ENCODE measurements around the gene RP2. TPM values are rescaled to one million over a fixed set of nuclear protein-coding genes. Genes with fewer than 3 reads are reported as not detected.

The RP2 gene
- 1 to 10 TPM; 6.5 to 6.6 TPM for total RNA-seq

GRCh38 chrX:46836701-46837557, at the start of gene RP2:
RP2 (plus strand) TSS chrX:46837043; CDS start chrX:46837101, 58 bp downstream.
- Mint-ChIP-seq H3K9me3 (no peaks in the 10 kb centered on the region), H3K4me1 (peaks cover 7% of the 10 kb centered on the region), H3K27me3 (no peaks in the 10 kb centered on the region)

GRCh38 chrX:46788902-46789301, 47.9 kb upstream of the RP2 start:
- Mint-ChIP-seq H3K27me3 (no peaks in the 10 kb centered on the region), H3K9me3 (no peaks in the 10 kb centered on the region), H3K4me1 (peaks cover 15% of the 10 kb centered on the region), H3K4me3 (no peak overlapping the region), H3K27ac (no peak overlapping the region), H3K36me3 (no peaks in the 10 kb centered on the region)
- no peak for DNase-seq

More at GRCh38 chrX:46836701-46837557, at the start of gene RP2:
- peak within 1 kb of the TSS; percentile 92 for H3K27ac Mint-ChIP-seq
- H3K4me3 Mint-ChIP-seq = peak within 1 kb of the TSS; percentile 92
- no peaks in the 10 kb centered on the region for H3K36me3 Mint-ChIP-seq
- DNase-seq = peak; percentile 90

GRCh38 chrX:46791927-46792809, 44.7 kb upstream of the RP2 start:
- no peaks in the 10 kb centered on the region for H3K36me3 Mint-ChIP-seq
- no peaks in the 10 kb centered on the region for H3K9me3 Mint-ChIP-seq
- DNase-seq = peak; percentile 5

GRCh38 chrX:46792810-46793188, 44.0 kb upstream of the RP2 start:
- Mint-ChIP-seq H3K4me1 (peaks cover 15% of the 10 kb centered on the region), H3K36me3 (no peaks in the 10 kb centered on the region), H3K27ac (peak overlapping the region; percentile 34), H3K4me3 (no peak overlapping the region), H3K9me3 (no peaks in the 10 kb centered on the region), H3K27me3 (no peaks in the 10 kb centered on the region)
- DNase-seq = no peak

More at GRCh38 chrX:46791927-46792809, 44.7 kb upstream of the RP2 start:
- H3K4me1 Mint-ChIP-seq = peaks cover 15% of the 10 kb centered on the region
- H3K4me3 Mint-ChIP-seq = no peak overlapping the region
- H3K27ac Mint-ChIP-seq = peak overlapping the region; percentile 34
- H3K27me3 Mint-ChIP-seq = no peaks in the 10 kb centered on the region

GRCh38 chrX:46793386-46794143, 43.3 kb upstream of the RP2 start:
- H3K4me3 Mint-ChIP-seq = no peak overlapping the region
- no peaks in the 10 kb centered on the region for H3K27me3 Mint-ChIP-seq
- H3K36me3 Mint-ChIP-seq = no peaks in the 10 kb centered on the region
- peaks cover 15% of the 10 kb centered on the region for H3K4me1 Mint-ChIP-seq
- no peak for DNase-seq
- H3K27ac Mint-ChIP-seq = no peak overlapping the region
- no peaks in the 10 kb centered on the region for H3K9me3 Mint-ChIP-seq

GRCh38 chrX:46796574-46797191, 40.2 kb upstream of the RP2 start:
- no peaks in the 10 kb centered on the region for H3K36me3 Mint-ChIP-seq
- no peaks in the 10 kb centered on the region for H3K27me3 Mint-ChIP-seq
- H3K27ac Mint-ChIP-seq = no peak overlapping the region
- H3K4me3 Mint-ChIP-seq = no peak overlapping the region
- DNase-seq = peak; percentile 56
- H3K9me3 Mint-ChIP-seq = no peaks in the 10 kb centered on the region
- peaks cover 15% of the 10 kb centered on the region for H3K4me1 Mint-ChIP-seq

- Mint-ChIP-seq H3K27ac (no peak overlapping the region), H3K4me3 (no peak overlapping the region), H3K27me3 (no peaks in the 10 kb centered on the region), H3K9me3 (no peaks in the 10 kb centered on the region), H3K4me1 (no peaks in the 10 kb centered on the region), H3K36me3 (no peaks in the 10 kb centered on the region)
- no peak for DNase-seq
Measured at GRCh38 chrX:46803140-46803539, 33.7 kb upstream of the RP2 start.

GRCh38 chrX:46805270-46805669, 31.6 kb upstream of the RP2 start:
- Mint-ChIP-seq H3K4me1 (no peaks in the 10 kb centered on the region), H3K27me3 (peaks cover 5% of the 10 kb centered on the region), H3K9me3 (no peaks in the 10 kb centered on the region), H3K4me3 (no peak overlapping the region), H3K27ac (no peak overlapping the region), H3K36me3 (no peaks in the 10 kb centered on the region)
- DNase-seq = no peak

- no peaks in the 10 kb centered on the region for H3K36me3 Mint-ChIP-seq
Measured at GRCh38 chrX:46811121-46811520, 25.7 kb upstream of the RP2 start.

GRCh38 chrX:46812445-46812844, 24.4 kb upstream of the RP2 start:
- no peaks in the 10 kb centered on the region for H3K36me3 Mint-ChIP-seq
- H3K4me1 Mint-ChIP-seq = no peaks in the 10 kb centered on the region
- H3K9me3 Mint-ChIP-seq = no peaks in the 10 kb centered on the region
- H3K27ac Mint-ChIP-seq = no peak overlapping the region
- DNase-seq = no peak
- H3K4me3 Mint-ChIP-seq = no peak overlapping the region
- peaks cover 5% of the 10 kb centered on the region for H3K27me3 Mint-ChIP-seq

More at GRCh38 chrX:46811121-46811520, 25.7 kb upstream of the RP2 start:
- peaks cover 5% of the 10 kb centered on the region for H3K27me3 Mint-ChIP-seq
- no peak overlapping the region for H3K4me3 Mint-ChIP-seq
- no peak for DNase-seq
- no peak overlapping the region for H3K27ac Mint-ChIP-seq
- no peaks in the 10 kb centered on the region for H3K9me3 Mint-ChIP-seq
- H3K4me1 Mint-ChIP-seq = no peaks in the 10 kb centered on the region

GRCh38 chrX:46814966-46815365, 21.9 kb upstream of the RP2 start:
- no peak overlapping the region for H3K27ac Mint-ChIP-seq
- H3K27me3 Mint-ChIP-seq = no peaks in the 10 kb centered on the region
- no peak for DNase-seq
- no peak overlapping the region for H3K4me3 Mint-ChIP-seq
- H3K36me3 Mint-ChIP-seq = no peaks in the 10 kb centered on the region
- no peaks in the 10 kb centered on the region for H3K9me3 Mint-ChIP-seq
- no peaks in the 10 kb centered on the region for H3K4me1 Mint-ChIP-seq

GRCh38 chrX:46819136-46819535, 17.7 kb upstream of the RP2 start:
- no peak overlapping the region for H3K27ac Mint-ChIP-seq
- H3K27me3 Mint-ChIP-seq = no peaks in the 10 kb centered on the region
- no peak overlapping the region for H3K4me3 Mint-ChIP-seq
- no peaks in the 10 kb centered on the region for H3K4me1 Mint-ChIP-seq
- no peak for DNase-seq
- H3K9me3 Mint-ChIP-seq = peaks cover 10% of the 10 kb centered on the region
- no peaks in the 10 kb centered on the region for H3K36me3 Mint-ChIP-seq

- no peak overlapping the region for H3K27ac Mint-ChIP-seq
- no peaks in the 10 kb centered on the region for H3K27me3 Mint-ChIP-seq
- no peak for DNase-seq
- no peak overlapping the region for H3K4me3 Mint-ChIP-seq
- no peaks in the 10 kb centered on the region for H3K4me1 Mint-ChIP-seq
- peaks cover 10% of the 10 kb centered on the region for H3K9me3 Mint-ChIP-seq
- no peaks in the 10 kb centered on the region for H3K36me3 Mint-ChIP-seq
Measured at GRCh38 chrX:46820391-46821100, 16.3 kb upstream of the RP2 start.

- no peak overlapping the region for H3K27ac Mint-ChIP-seq
- H3K4me3 Mint-ChIP-seq = no peak overlapping the region
- no peaks in the 10 kb centered on the region for H3K27me3 Mint-ChIP-seq
- H3K4me1 Mint-ChIP-seq = no peaks in the 10 kb centered on the region
- no peak for DNase-seq
- H3K9me3 Mint-ChIP-seq = peaks cover 10% of the 10 kb centered on the region
- H3K36me3 Mint-ChIP-seq = no peaks in the 10 kb centered on the region
Measured at GRCh38 chrX:46823481-46823880, 13.4 kb upstream of the RP2 start.

All from activated naive CD8-positive, alpha-beta T cell treated with anti-CD3 and anti-CD28 coated beads for 36 hours (primary cell).